Smooth muscle cell (in vitro differentiated cells): Measurements from ENCODE around the gene VPS13C. TPM values are rescaled to one million over a fixed set of nuclear protein-coding genes. Genes with fewer than 3 reads are reported as not detected.

Experiments
- DNase-seq: peaks from one replicate; lab custom pipeline; 2025; ENCODE audit not compliant: unreplicated experiment; lab: John Stamatoyannopoulos, UW
- H2AFZ ChIP-seq: fragments of 200-600 bp; sonication (generic); 2 replicates; pipeline ENCODE4 v1.6.0; 2016; ENCODE audit warnings: antibody characterized with exemption, low read depth, mild to moderate bottlenecking
- H3F3A ChIP-seq: fragments of 200-600 bp; sonication (generic); 2 replicates; pipeline ENCODE4 v1.6.0; 2017; ENCODE audit warnings: antibody characterized with exemption, low read depth
- H3K27ac ChIP-seq: fragments of 200-600 bp; sonication (generic); 2 replicates; pipeline ENCODE4 v1.5.1; 2016; ENCODE audit warnings: low read depth, mild to moderate bottlenecking
- H3K27me3 ChIP-seq: fragments of 200-600 bp; sonication (generic); 2 replicates; pipeline ENCODE4 v1.6.1; 2016; ENCODE audit warnings: low read depth, mild to moderate bottlenecking
- H3K36me3 ChIP-seq: fragments of 200-600 bp; sonication (generic); 2 replicates; pipeline ENCODE4 v1.5.1; 2016; ENCODE audit warnings: low read depth
- H3K4me1 ChIP-seq: fragments of 200-600 bp; sonication (generic); 2 replicates; pipeline ENCODE4 v1.5.1; 2016; ENCODE audit warnings: low read depth
- H3K4me2 ChIP-seq: fragments of 200-600 bp; sonication (generic); 2 replicates; pipeline ENCODE4 v1.6.0; 2016; ENCODE audit warnings: mild to moderate bottlenecking
- H3K4me3 ChIP-seq: fragments of 200-600 bp; sonication (generic); 2 replicates; pipeline ENCODE4 v1.5.1; 2016; ENCODE audit warnings: mild to moderate bottlenecking
- H3K79me2 ChIP-seq: fragments of 200-600 bp; sonication (generic); 2 replicates; pipeline ENCODE4 v1.6.0; 2016; ENCODE audit warnings: low read depth, mild to moderate bottlenecking
- H3K9ac ChIP-seq: fragments of 200-600 bp; sonication (generic); 2 replicates; pipeline ENCODE4 v1.6.0; 2016; ENCODE audit warnings: low read depth
- H3K9me3 ChIP-seq: fragments of 200-600 bp; sonication (generic); replicated peaks from 2 replicates; pipeline ENCODE4 v1.5.1; 2016; ENCODE audit warnings: low read depth
- H4K20me1 ChIP-seq: fragments of 200-600 bp; sonication (generic); 2 replicates; pipeline ENCODE4 v1.6.0; 2016; ENCODE audit warnings: low read depth
- CTCF ChIP-seq: fragments of 200-600 bp; sonication (generic); IDR thresholded peaks from 2 replicates; pipeline ENCODE4 v1.5.1; 2017; ENCODE audit warnings: borderline replicate concordance, mild to moderate bottlenecking, antibody characterized with exemption; ENCODE audit not compliant: insufficient read depth, poor library complexity, severe bottlenecking
- WGBS: methylation state at CpG from one replicate; pipeline ENCODE4 v1.1.7; 2016; ENCODE audit warnings: low lambda C conversion rate; 5-methylcytosine and 5-hydroxymethylcytosine counted together
- polyA plus RNA-seq: library from polyadenylated mRNA; unstranded; fragments of >200 nt; fragmentation: Nextera tagmentation; extraction: Ambion mirVana; gene quantifications from 2 replicates; pipeline ENCODE4 v1.2.1, GENCODE V29; 2016
- total RNA-seq: library from RNA; depleted of rRNA; stranded (reverse); fragments of >200 nt; gene quantifications from 2 replicates; pipeline ENCODE4 v1.2.3, GENCODE V29; 2014

The VPS13C gene
- total and polyA plus RNA-seq, 2 experiments from 2014 or later = 2.8 to 33.8 TPM

- no peak overlapping the region for H3K27ac ChIP-seq
- no peak for TF ChIP-seq CTCF
- H3F3A ChIP-seq = no peaks in the 10 kb centered on the region
- H4K20me1 ChIP-seq = peaks cover 48% of the 10 kb centered on the region
- no peak overlapping the region for H3K4me3 ChIP-seq
- H3K4me1 ChIP-seq = no peaks in the 10 kb centered on the region
- no peaks in the 10 kb centered on the region for H3K9me3 ChIP-seq
- no peaks in the 10 kb centered on the region for H3K36me3 ChIP-seq
- H3K79me2 ChIP-seq = no peaks in the 10 kb centered on the region
- no peaks in the 10 kb centered on the region for H3K27me3 ChIP-seq
- H2AFZ ChIP-seq = no peak overlapping the region
- no peak overlapping the region for H3K4me2 ChIP-seq
- DNase-seq = no peak
- H3K9ac ChIP-seq = no peak overlapping the region
- WGBS = 93% methylated on average over 2 of the region's 2 CpGs
These were observed 12.9 kb downstream of the VPS13C start for GRCh38 chr15:62047282-62047827.

- 84% methylated on average over 5 of the region's 5 CpGs for WGBS
These were observed 14.0 kb downstream of the VPS13C start for GRCh38 chr15:62046078-62046743.

GRCh38 chr15:62035256-62035924 is 24.9 kb downstream of the VPS13C start:
- no peak overlapping the region for H3K27ac ChIP-seq
- TF ChIP-seq CTCF = no peak
- H3K9ac ChIP-seq = no peak overlapping the region
- no peak overlapping the region for H3K4me3 ChIP-seq
- no peaks in the 10 kb centered on the region for H4K20me1 ChIP-seq
- no peak overlapping the region for H2AFZ ChIP-seq
- no peak for DNase-seq
- peaks cover 6% of the 10 kb centered on the region for H3K36me3 ChIP-seq
- H3K79me2 ChIP-seq = no peaks in the 10 kb centered on the region
- no peaks in the 10 kb centered on the region for H3K4me1 ChIP-seq
- H3K9me3 ChIP-seq = no peaks in the 10 kb centered on the region
- WGBS = 54% methylated on average over 2 of the region's 2 CpGs
- H3K27me3 ChIP-seq = no peaks in the 10 kb centered on the region
- no peaks in the 10 kb centered on the region for H3F3A ChIP-seq
- H3K4me2 ChIP-seq = no peak overlapping the region

More at GRCh38 chr15:62046078-62046743, 14.0 kb downstream of the VPS13C start:
- H3K4me3 ChIP-seq = no peak overlapping the region
- peaks cover 37% of the 10 kb centered on the region for H4K20me1 ChIP-seq
- H2AFZ ChIP-seq = no peak overlapping the region
- H3K9ac ChIP-seq = no peak overlapping the region
- H3F3A ChIP-seq = no peaks in the 10 kb centered on the region
- no peak for DNase-seq
- H3K36me3 ChIP-seq = no peaks in the 10 kb centered on the region
- no peak overlapping the region for H3K27ac ChIP-seq
- no peaks in the 10 kb centered on the region for H3K27me3 ChIP-seq
- TF ChIP-seq CTCF = no peak
- H3K9me3 ChIP-seq = no peaks in the 10 kb centered on the region
- no peaks in the 10 kb centered on the region for H3K4me1 ChIP-seq
- no peak overlapping the region for H3K4me2 ChIP-seq
- H3K79me2 ChIP-seq = no peaks in the 10 kb centered on the region

- Histone ChIP-seq H3K27me3 (no peaks in the 10 kb centered on the region), H3K27ac (no peak overlapping the region), H3K9ac (no peak overlapping the region), H3K36me3 (peaks cover 1% of the 10 kb centered on the region), H3K4me2 (no peak overlapping the region), H2AFZ (no peak overlapping the region), H3K4me1 (no peaks in the 10 kb centered on the region), H3F3A (no peaks in the 10 kb centered on the region), H3K4me3 (no peak overlapping the region), H3K9me3 (no peaks in the 10 kb centered on the region), H4K20me1 (no peaks in the 10 kb centered on the region), H3K79me2 (no peaks in the 10 kb centered on the region)
- DNase-seq = no peak
- no peak for TF ChIP-seq CTCF
- 90% methylated on average over 5 of the region's 5 CpGs for WGBS
These were observed 32.3 kb downstream of the VPS13C start for GRCh38 chr15:62027916-62028315.
